Stimulated activated CD8-positive, alpha-beta memory T cell treated with anti-CD3 and anti-CD28 coated beads, Interleukin-7, amount 100 ng/mL, for 1 hour (primary cell): ENCODE results near the gene RNF224.

ENCODE experiments used
- DNase-seq, 2 donors: peaks; one replicate each; pipeline ENCODE4 v3.0.0-alpha.2; 2020; ENCODE audit warnings: low read depth in 2 of 2

The RNF224 gene

GRCh38 chr9:137192448-137192780 is 34.9 kb upstream of the RNF224 start:
- no peak for DNase-seq

- no peak for DNase-seq
Observed at GRCh38 chr9:137192859-137193258, 34.4 kb upstream of the RNF224 start.

GRCh38 chr9:137193771-137194170 is 33.5 kb upstream of the RNF224 start:
- DNase-seq, result no peak

- DNase-seq, result no peak
Observed at GRCh38 chr9:137194388-137194787, 32.9 kb upstream of the RNF224 start.

- DNase-seq, result no peak
Observed at GRCh38 chr9:137194909-137195308, 32.4 kb upstream of the RNF224 start.

- DNase-seq, result no peak
Observed at GRCh38 chr9:137195525-137196220, 31.6 kb upstream of the RNF224 start.

- no peak for DNase-seq
Observed at GRCh38 chr9:137198051-137198901, 29.0 kb upstream of the RNF224 start.

- no peak for DNase-seq
Observed at GRCh38 chr9:137198902-137199283, 28.4 kb upstream of the RNF224 start.

GRCh38 chr9:137199411-137200121 is 27.7 kb upstream of the RNF224 start:
- no peak for DNase-seq

- peak; percentile 93 for DNase-seq
Observed at GRCh38 chr9:137200311-137201204, 26.7 kb upstream of the RNF224 start, which contains the start of gene TPRN. Gene TPRN, minus strand, starts transcription at chr9:137200741. Its CDS starts 30 bp downstream, at chr9:137200711.

GRCh38 chr9:137201205-137201868 is 26.0 kb upstream of the RNF224 start:
- no peak for DNase-seq

GRCh38 chr9:137202966-137203365 is 24.3 kb upstream of the RNF224 start:
- no peak for DNase-seq

GRCh38 chr9:137204731-137205125 is 22.6 kb upstream of the RNF224 start:
- no peak for DNase-seq

- DNase-seq, result peak; percentile 91 to 92
Observed at GRCh38 chr9:137205126-137206069, 21.9 kb upstream of the RNF224 start, which contains the start of the genes NDOR1 and TMEM203. Gene NDOR1, plus strand, starts transcription at chr9:137205700. Its CDS starts 78 bp downstream, at chr9:137205778. Gene TMEM203, minus strand, starts transcription at chr9:137205648. Its CDS starts 234 bp downstream, at chr9:137205414.

- DNase-seq, result no peak
Observed at GRCh38 chr9:137206602-137207001, 20.7 kb upstream of the RNF224 start.

- no peak for DNase-seq
Observed at GRCh38 chr9:137211532-137211931, 15.8 kb upstream of the RNF224 start.

- DNase-seq, result no peak
Observed at GRCh38 chr9:137212520-137212919, 14.8 kb upstream of the RNF224 start.

GRCh38 chr9:137213160-137214060 is 13.9 kb upstream of the RNF224 start:
- no peak for DNase-seq

GRCh38 chr9:137214620-137215019 is 12.7 kb upstream of the RNF224 start:
- no peak for DNase-seq
